GM12891 (cell line): ENCODE results near the gene CPNE7.
"Not testable (repeated sequence)": the region's sequence is repeated elsewhere in the genome, so short reads cannot be mapped to it uniquely, and the experiment has no call there.

Experiments used
- DNase-seq: peaks from one replicate; pipeline ENCODE4 v3.0.0; 2011; ENCODE audit warnings: low spot score; ENCODE audit not compliant: insufficient read length
- FAIRE-seq: peaks from 2 replicates; lab custom pipeline; 2011; peaks lifted over from hg19 to GRCh38; lab: Jason Lieb, UNC
- PAX5 ChIP-seq: IDR thresholded peaks from 2 replicates; pipeline ENCODE4 v1.6.1; 2011; ENCODE audit warnings: low read length, moderate library complexity, mild to moderate bottlenecking; ENCODE audit not compliant: insufficient read depth, severe bottlenecking
- POLR2A ChIP-seq: IDR thresholded peaks from 2 replicates; pipeline ENCODE4 v1.6.1; 2011; ENCODE audit warnings: low read depth, low read length, control low read depth
- POLR2AphosphoS5 ChIP-seq: IDR thresholded peaks from 2 replicates; pipeline ENCODE4 v1.6.1; 2011; ENCODE audit warnings: low read depth, low read length, control low read depth
- POU2F2 ChIP-seq: IDR thresholded peaks from 2 replicates; pipeline ENCODE4 v1.6.1; 2011; ENCODE audit warnings: low read depth, mild to moderate bottlenecking, control low read depth, low read length, moderate library complexity
- SPI1 ChIP-seq: IDR thresholded peaks from 2 replicates; pipeline ENCODE4 v1.6.1; 2011; ENCODE audit warnings: low read depth, low read length, control low read depth
- TAF1 ChIP-seq: IDR thresholded peaks from 2 replicates; pipeline ENCODE4 v1.6.1; 2011; ENCODE audit warnings: low read depth, low read length, control low read depth

Gene CPNE7

GRCh38 chr16:89621136-89621697 lies 45.7 kb downstream of the CPNE7 start:
- TF ChIP-seq POU2F2 (no peak), POLR2AphosphoS5 (no peak), TAF1 (no peak), SPI1 (no peak), POLR2A (no peak)
- DNase-seq (no peak), FAIRE-seq (no peak)

GRCh38 chr16:89621698-89622409 lies 46.3 kb downstream of the CPNE7 start:
- DNase-seq, result no peak
- TF ChIP-seq SPI1 (no peak), TAF1 (no peak)
- no peak for FAIRE-seq

- DNase-seq, result no peak
- no peak for TF ChIP-seq TAF1
- TF ChIP-seq PAX5, result no peak
- TF ChIP-seq SPI1, result no peak
- TF ChIP-seq POU2F2, result no peak
- TF ChIP-seq POLR2A, result no peak
- no peak for TF ChIP-seq POLR2AphosphoS5
- no peak for FAIRE-seq
Observed at GRCh38 chr16:89623511-89624261, 48.1 kb downstream of the CPNE7 start.

DNA sequence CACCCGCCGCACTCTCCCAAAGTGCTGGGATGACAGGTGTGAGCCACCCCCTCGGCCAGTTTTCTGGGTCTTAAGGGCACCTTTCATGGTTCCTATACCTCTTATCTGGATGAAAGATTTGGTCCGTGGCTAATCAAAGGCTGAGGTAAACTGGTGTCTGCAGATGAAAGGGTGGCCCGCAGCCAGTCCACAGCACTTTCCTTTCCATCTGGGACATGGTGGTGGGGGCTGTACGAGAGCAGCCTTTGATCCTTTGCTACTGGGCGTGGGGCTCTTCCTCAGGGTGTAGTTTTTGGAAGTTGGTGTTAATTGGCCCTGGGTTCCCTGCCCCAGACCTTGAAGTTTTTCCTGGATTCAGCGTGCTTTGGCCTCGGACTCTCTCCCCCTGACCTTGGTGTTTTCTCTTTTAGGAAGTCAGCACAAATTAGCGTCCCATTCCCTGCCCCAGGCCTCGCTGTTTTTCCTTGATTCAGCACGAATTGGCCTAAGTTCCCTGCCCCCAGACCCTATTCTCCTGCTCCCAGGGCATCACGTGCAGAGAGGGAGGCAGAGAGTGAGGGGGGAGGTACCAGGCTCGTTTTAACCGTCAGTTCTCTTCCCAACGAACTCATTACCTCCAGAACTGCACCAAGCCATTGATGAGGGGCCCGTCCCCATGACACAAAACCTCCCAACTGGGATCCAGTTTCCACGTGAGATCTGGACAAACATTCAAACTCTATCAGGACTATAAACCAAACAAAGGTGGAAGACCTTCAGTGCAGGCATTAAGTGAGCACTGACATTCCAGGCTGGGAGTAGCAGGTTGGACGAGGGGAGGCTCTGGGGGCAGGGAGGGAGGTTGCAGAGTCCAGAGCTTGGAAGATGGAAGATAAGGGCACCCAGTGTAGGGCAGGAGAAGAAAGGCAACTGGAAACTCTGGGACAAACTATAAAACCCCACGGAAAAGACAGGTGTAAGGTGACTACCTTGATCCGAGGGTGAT lies 49.5 kb downstream of the CPNE7 start:
- TF ChIP-seq PAX5, result no peak
- TF ChIP-seq SPI1, result no peak
- no peak for TF ChIP-seq POLR2A
- TF ChIP-seq POLR2AphosphoS5, result no peak
- no peak for TF ChIP-seq POU2F2
- no peak for TF ChIP-seq TAF1
- FAIRE-seq, result no peak
- DNase-seq, result no peak

DNA sequence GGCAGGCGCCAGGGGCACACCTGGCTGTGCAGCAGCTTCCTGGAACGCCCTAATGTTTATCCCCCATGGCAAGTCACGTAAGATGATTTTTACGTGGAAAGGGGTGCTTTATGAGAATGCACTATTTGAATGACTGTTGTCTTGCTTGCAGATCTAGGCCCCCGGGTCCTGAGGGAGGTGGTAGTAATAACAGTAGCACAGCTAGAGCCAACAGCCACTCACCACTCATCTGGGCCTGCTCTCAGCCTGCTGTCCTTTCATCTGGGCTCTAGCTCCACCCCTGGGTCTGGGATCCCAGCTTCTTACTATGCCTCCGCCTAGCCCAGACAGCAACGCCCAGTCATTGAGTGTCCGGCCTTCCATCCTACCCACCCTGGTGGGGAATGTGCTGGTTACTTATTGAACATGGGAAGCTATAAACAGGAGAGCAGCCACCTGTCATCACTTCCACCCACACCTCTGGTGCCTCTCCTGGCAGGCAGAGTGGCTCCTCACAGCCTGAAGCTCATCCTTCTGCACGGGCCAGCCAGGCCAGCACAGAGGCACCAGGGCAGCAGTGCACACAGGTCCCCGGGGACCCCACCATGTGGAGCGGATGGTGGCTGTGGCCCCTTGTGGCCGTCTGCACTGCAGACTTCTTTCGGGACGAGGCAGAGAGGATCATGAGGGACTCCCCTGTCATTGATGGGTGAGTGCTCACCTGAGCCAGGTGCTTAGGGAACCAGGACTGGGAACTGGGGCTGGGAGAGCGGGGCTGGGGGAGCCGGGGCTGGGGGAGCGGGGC lies 54.5 kb downstream of the CPNE7 start:
- FAIRE-seq, result no peak
- no peak for DNase-seq
- TF ChIP-seq TAF1 (no peak), POLR2AphosphoS5 (no peak), SPI1 (no peak), PAX5 (no peak), POLR2A (no peak), POU2F2 (no peak)

- FAIRE-seq (no peak), DNase-seq (no peak)
- TF ChIP-seq TAF1 (no peak), POU2F2 (no peak), SPI1 (no peak), POLR2AphosphoS5 (no peak), PAX5 (no peak)
Observed at GRCh38 chr16:89633064-89633631, 57.6 kb downstream of the CPNE7 start.

DNA sequence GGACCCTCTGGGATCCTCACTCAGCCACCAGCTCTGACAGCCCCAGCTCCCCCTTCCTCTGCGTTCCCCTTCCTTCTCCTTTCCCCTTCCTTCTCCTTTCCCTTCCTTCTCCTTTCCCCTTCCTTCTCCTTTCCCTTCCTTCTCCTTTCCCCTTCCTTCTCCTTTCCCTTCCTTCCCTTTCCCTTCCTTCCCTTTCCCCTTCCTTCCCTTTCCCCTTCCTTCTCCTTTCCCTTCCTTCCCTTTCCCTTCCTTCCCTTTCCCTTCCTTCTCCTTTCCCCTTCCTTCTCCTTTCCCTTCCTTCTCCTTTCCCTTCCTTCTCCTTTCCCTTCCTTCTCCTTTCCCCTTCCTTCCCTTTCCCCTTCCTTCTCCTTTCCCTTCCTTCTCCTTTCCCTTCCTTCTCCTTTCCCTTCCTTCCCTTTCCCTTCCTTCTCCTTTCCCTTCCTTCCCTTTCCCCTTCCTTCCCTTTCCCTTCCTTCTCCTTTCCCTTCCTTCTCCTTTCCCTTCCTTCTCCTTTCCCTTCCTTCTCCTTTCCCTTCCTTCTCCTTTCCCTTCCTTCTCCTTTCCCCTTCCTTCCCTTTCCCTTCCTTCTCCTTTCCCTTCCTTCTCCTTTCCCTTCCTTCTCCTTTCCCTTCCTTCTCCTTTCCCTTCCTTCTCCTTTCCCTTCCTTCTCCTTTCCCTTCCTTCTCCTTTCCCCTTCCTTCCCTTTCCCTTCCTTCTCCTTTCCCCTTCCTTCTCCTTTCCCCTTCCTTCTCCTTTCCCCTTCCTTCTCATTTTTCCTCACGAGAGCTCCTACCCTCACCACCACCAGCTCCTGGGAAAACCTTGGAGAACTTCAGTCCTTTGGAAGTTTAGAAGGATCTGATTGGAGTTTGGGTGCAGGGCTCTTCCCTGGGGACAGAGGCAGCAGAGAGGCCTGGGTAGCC lies 59.2 kb downstream of the CPNE7 start:
- DNase-seq, FAIRE-seq: not testable (repeated sequence)

- FAIRE-seq (no peak), DNase-seq (no peak)
- TF ChIP-seq PAX5 (no peak), POLR2A (no peak), TAF1 (no peak)
Observed at GRCh38 chr16:89636663-89637062, 61.1 kb downstream of the CPNE7 start.
